HCT116 (cell line): ENCODE results near the gene UMAD1.

ENCODE experiments used
- CEBPB ChIP-seq: IDR thresholded peaks from 2 replicates; pipeline ENCODE4 v1.6.1; 2012; ENCODE audit warnings: low read depth
- CTCF ChIP-seq, 3 experiments: fragments of 200-600 bp in 1 of 3; sonication (generic) in 1 of 3; IDR thresholded peaks in 2 of 3; conservative IDR thresholded peaks in 1 of 3; 2 replicates each; pipeline ENCODE4 v1.5.1; 2012 to 2017; ENCODE audit warnings: low read depth in 2 of 3, low read length in 2 of 3, antibody characterized with exemption in 1 of 3, borderline replicate concordance in 1 of 3, control low read depth in 1 of 3, mild to moderate bottlenecking in 1 of 3, mixed read lengths in 1 of 3, mixed run types in 1 of 3, moderate library complexity in 1 of 3; ENCODE audit not compliant: insufficient read depth in 1 of 3
- EGR1 ChIP-seq: IDR thresholded peaks from 2 replicates; pipeline ENCODE4 v1.6.1; 2012; ENCODE audit warnings: low read depth
- EZH2 ChIP-seq: fragments of 200-600 bp; sonication (generic); IDR thresholded peaks from 2 replicates; pipeline ENCODE4 v1.6.1; 2017; ENCODE audit warnings: antibody characterized with exemption, mixed run types
- EZH2phosphoT487 ChIP-seq: fragments of 200-600 bp; IDR thresholded peaks from 2 replicates; pipeline ENCODE4 v1.6.1; 2018; ENCODE audit warnings: antibody characterized with exemption, borderline replicate concordance
- JUND ChIP-seq: IDR thresholded peaks from 2 replicates; pipeline ENCODE4 v1.6.1; 2012
- POLR2A ChIP-seq: IDR thresholded peaks from 2 replicates; pipeline ENCODE4 v1.7.0; 2011; ENCODE audit warnings: borderline replicate concordance; ENCODE audit not compliant: insufficient read depth, insufficient read length; ENCODE audit errors: extremely low read depth

- TF ChIP-seq POLR2A (no peak), CTCF (IDR thresholded peaks at IDR 0.05 in 2 of 3, conservative IDR thresholded peaks at IDR 0.05 in 1 of 3; ENCODE audit: borderline replicate concordance in 1 of 3, insufficient read depth in 1 of 3, low read depth in 2 of 3, low read length in 2 of 3) (no peak), CEBPB (no peak), EGR1 (no peak), EZH2phosphoT487 (no peak), EZH2 (no peak), JUND (no peak)
These were observed 153.4 kb downstream of the UMAD1 start for GRCh38 chr7:7793921-7794320.
